ENCODE data around the gene FCRLB. TPM values are rescaled to one million over a fixed set of nuclear protein-coding genes. Genes with fewer than 3 reads are reported as not detected.

The FCRLB gene
- total RNA-seq, 1 experiment from 2014 or later: 6.2 TPM

GRCh38 chr1:161726473-161727255, 5.3 kb downstream of the FCRLB start:
- Histone ChIP-seq H3K9me3 (replicated peaks) (no peaks in the 10 kb centered on the region), H3K4me1 (peaks cover 35% of the 10 kb centered on the region), H3K36me3 (no peaks in the 10 kb centered on the region), H3K4me3 (peak overlapping the region; percentile 94), H3K27ac (peak overlapping the region; percentile 100), H3K27me3 (no peaks in the 10 kb centered on the region)
- DNase-seq: peak; percentile 92 to 95

- Histone ChIP-seq H3K4me3 (peak overlapping the region; percentile 94), H3K9me3 (replicated peaks) (no peaks in the 10 kb centered on the region), H3K27ac (peak overlapping the region; percentile 100), H3K36me3 (no peaks in the 10 kb centered on the region), H3K27me3 (no peaks in the 10 kb centered on the region), H3K4me1 (peaks cover 33% of the 10 kb centered on the region)
- DNase-seq: peak; percentile 54 to 68
Observed at GRCh38 chr1:161727256-161727924, 6.0 kb downstream of the FCRLB start.

GRCh38 chr1:161728376-161729226, 7.3 kb downstream of the FCRLB start:
- H3K4me3 ChIP-seq: peak overlapping the region; percentile 94
- no peaks in the 10 kb centered on the region for H3K9me3 ChIP-seq (replicated peaks)
- peak; percentile 77 to 95 for DNase-seq
- peak overlapping the region; percentile 100 for H3K27ac ChIP-seq
- H3K36me3 ChIP-seq: no peaks in the 10 kb centered on the region
- peaks cover 32% of the 10 kb centered on the region for H3K4me1 ChIP-seq
- H3K27me3 ChIP-seq: no peaks in the 10 kb centered on the region

DNA sequence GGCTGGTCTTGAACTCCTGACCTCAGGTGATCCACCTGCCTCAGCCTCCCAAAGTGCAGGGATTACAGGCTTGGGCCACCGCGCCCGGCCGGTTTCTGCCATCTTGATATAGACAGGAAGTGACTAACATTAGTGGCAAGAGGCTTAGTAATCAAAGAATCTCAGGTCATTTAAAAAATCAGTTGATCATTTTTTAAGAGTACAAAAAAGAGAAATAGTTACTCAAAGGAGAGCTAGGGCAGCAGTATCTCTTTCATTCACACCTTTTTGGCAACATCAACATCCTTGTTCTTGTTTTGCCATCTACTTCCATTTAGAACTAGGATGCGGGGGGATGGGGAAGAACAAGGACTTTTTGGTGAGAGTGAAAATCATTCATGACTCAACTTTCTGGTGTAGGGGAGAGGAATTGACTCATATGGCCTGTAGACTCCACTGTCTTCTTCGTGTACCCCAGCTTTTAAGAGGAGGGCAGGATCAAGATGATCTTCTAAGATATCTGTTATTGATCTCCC, 8.8 kb downstream of the FCRLB start:
- Histone ChIP-seq H3K27me3 (no peaks in the 10 kb centered on the region), H3K9me3 (replicated peaks) (no peaks in the 10 kb centered on the region), H3K4me3 (no peak overlapping the region), H3K4me1 (peaks cover 32% of the 10 kb centered on the region), H3K27ac (peak overlapping the region; percentile 100), H3K36me3 (no peaks in the 10 kb centered on the region)
- peak in 1 of 2 experiments; percentile 15 for DNase-seq

- no peak overlapping the region for H3K4me3 ChIP-seq
- peaks cover 32% of the 10 kb centered on the region for H3K4me1 ChIP-seq
- no peaks in the 10 kb centered on the region for H3K27me3 ChIP-seq
- peak overlapping the region; percentile 100; the same call in 1 of the 2 replicates for H3K27ac ChIP-seq
- H3K9me3 ChIP-seq (replicated peaks): no peaks in the 10 kb centered on the region
- no peak for DNase-seq
- H3K36me3 ChIP-seq: no peaks in the 10 kb centered on the region
Observed at GRCh38 chr1:161731241-161731640, 9.9 kb downstream of the FCRLB start.

GRCh38 chr1:161731981-161732718, 10.8 kb downstream of the FCRLB start:
- no peaks in the 10 kb centered on the region for H3K27me3 ChIP-seq
- no peak overlapping the region for H3K27ac ChIP-seq
- DNase-seq: no peak
- no peaks in the 10 kb centered on the region for H3K9me3 ChIP-seq (replicated peaks)
- peaks cover 32% of the 10 kb centered on the region for H3K4me1 ChIP-seq
- no peaks in the 10 kb centered on the region for H3K36me3 ChIP-seq
- no peak overlapping the region for H3K4me3 ChIP-seq

DNA sequence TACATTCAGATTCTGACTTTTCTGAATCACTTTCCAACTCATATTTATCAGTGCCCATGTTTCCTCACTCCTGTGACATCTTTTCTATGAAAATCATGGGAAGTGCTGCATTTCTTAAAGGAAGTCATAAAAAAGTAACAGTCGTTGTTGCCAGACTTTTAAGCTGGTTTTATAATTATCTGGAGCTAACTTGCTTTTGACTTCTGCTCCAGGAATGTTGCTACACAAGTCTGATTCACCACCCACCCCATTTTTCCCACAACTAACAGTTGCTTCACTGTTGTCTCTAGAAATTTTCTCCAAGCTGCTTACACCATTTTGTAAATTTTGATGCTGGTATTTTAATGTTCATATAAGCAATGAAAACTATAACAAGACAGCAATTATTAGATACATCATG, 12.2 kb downstream of the FCRLB start:
- no peak for DNase-seq

DNA sequence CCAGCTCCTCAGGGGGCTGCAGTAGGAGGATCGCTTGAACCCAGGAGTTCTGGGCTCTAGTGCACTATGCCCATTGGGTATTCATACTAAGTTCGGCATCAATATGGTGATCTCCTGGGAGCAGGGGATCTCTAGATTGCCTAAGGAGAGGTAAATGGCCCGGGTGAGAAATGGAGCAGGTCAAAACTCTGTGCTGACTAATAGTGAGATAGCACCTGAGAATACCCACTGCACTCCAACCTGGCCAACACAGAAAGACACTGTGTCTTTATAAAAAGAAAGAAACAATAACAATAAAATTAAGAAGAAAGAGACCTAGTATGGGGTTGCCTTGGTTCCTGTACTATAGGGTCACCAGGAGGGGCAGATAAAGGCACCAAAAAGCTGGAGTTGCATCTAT, 14.5 kb downstream of the FCRLB start:
- Histone ChIP-seq H3K4me3 (no peak overlapping the region), H3K27ac (no peak overlapping the region), H3K36me3 (no peaks in the 10 kb centered on the region), H3K4me1 (peaks cover 10% of the 10 kb centered on the region), H3K9me3 (replicated peaks) (no peaks in the 10 kb centered on the region), H3K27me3 (no peaks in the 10 kb centered on the region)
- DNase-seq: no peak

More for the DNA sequence above, 12.2 kb downstream of the FCRLB start:
- peaks cover 31% of the 10 kb centered on the region for H3K4me1 ChIP-seq
- no peaks in the 10 kb centered on the region for H3K27me3 ChIP-seq
- H3K36me3 ChIP-seq: no peaks in the 10 kb centered on the region
- H3K4me3 ChIP-seq: no peak overlapping the region
- H3K9me3 ChIP-seq (replicated peaks): no peaks in the 10 kb centered on the region
- no peak overlapping the region for H3K27ac ChIP-seq

GRCh38 chr1:161736335-161736969, 15.1 kb downstream of the FCRLB start:
- no peak for DNase-seq
- peaks cover 4% of the 10 kb centered on the region for H3K4me1 ChIP-seq
- H3K9me3 ChIP-seq (replicated peaks): no peaks in the 10 kb centered on the region
- H3K4me3 ChIP-seq: no peak overlapping the region
- H3K27me3 ChIP-seq: no peaks in the 10 kb centered on the region
- H3K36me3 ChIP-seq: no peaks in the 10 kb centered on the region
- no peak overlapping the region for H3K27ac ChIP-seq

DNA sequence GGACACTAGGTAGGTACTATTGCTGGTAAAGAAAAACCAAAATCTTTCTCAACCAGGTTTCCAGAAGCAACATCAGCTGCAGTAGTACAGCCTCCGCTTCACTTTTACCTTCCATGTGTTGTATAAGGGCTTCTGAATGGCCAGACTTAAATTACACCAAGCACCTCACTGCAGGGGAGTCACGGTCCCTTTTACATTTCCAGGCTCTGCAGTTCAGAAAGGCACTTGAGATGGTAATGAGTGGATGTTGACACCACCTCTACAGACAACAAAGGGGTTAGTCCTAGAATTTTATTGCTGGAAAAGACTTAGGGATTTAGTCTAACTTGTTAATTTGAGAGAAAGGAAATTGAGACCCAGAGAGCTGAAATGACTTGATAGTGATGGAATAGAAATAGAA, 16.3 kb downstream of the FCRLB start:
- Histone ChIP-seq H3K9me3 (replicated peaks) (no peaks in the 10 kb centered on the region), H3K4me1 (no peaks in the 10 kb centered on the region), H3K27ac (no peak overlapping the region), H3K4me3 (no peak overlapping the region), H3K36me3 (no peaks in the 10 kb centered on the region), H3K27me3 (no peaks in the 10 kb centered on the region)
- DNase-seq: no peak

- Histone ChIP-seq H3K4me1 (no peaks in the 10 kb centered on the region), H3K27ac (no peak overlapping the region), H3K27me3 (no peaks in the 10 kb centered on the region), H3K4me3 (no peak overlapping the region), H3K9me3 (replicated peaks) (no peaks in the 10 kb centered on the region), H3K36me3 (no peaks in the 10 kb centered on the region)
- DNase-seq: peak; percentile 59 to 79
Observed at GRCh38 chr1:161738627-161739287, 17.4 kb downstream of the FCRLB start.

DNA sequence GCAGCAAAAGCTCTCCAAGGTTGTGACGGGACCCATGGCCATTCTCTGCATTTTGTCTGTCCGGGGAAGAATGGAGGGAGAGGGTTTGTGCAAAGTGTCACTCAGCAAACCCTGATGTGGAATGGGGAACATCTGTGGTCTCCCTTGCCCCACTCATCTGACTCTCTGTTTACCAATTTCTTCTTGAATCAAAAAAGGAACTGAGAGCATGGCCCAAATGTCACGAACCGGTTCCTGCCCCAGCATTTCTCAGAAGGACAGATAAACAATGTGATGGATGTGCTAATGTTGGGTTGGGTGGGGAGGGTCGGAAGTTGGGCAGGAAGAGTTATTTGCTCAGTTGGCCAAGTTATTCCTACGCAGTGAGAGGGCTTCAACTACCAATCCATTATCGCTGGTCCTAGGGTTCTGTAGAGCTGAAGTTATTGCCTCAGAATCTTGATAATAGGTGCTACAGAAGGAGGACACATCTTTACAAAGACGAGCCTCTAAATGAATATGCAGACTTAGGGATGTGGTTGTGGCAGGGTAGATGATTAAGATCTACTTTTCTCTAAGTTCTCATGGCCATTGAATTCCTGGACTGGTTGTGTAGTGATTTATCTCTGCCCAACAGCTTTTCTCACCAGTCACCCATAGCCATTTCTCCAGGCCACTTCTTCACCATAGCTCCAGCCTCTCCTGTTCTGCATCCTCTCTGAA, 18.7 kb downstream of the FCRLB start:
- Histone ChIP-seq H3K4me1 (no peaks in the 10 kb centered on the region), H3K4me3 (no peak overlapping the region), H3K9me3 (replicated peaks) (no peaks in the 10 kb centered on the region), H3K27me3 (no peaks in the 10 kb centered on the region), H3K27ac (no peak overlapping the region), H3K36me3 (no peaks in the 10 kb centered on the region)
- no peak for DNase-seq

GRCh38 chr1:161740921-161741320, 19.6 kb downstream of the FCRLB start:
- H3K27ac ChIP-seq: no peak overlapping the region
- no peaks in the 10 kb centered on the region for H3K4me1 ChIP-seq
- H3K4me3 ChIP-seq: no peak overlapping the region
- H3K36me3 ChIP-seq: no peaks in the 10 kb centered on the region
- H3K27me3 ChIP-seq: no peaks in the 10 kb centered on the region
- H3K9me3 ChIP-seq (replicated peaks): no peaks in the 10 kb centered on the region
- DNase-seq: no peak

All from SJCRH30 (cell line).